ENCODE data around the gene CORO7.

The CORO7 gene

DNA sequence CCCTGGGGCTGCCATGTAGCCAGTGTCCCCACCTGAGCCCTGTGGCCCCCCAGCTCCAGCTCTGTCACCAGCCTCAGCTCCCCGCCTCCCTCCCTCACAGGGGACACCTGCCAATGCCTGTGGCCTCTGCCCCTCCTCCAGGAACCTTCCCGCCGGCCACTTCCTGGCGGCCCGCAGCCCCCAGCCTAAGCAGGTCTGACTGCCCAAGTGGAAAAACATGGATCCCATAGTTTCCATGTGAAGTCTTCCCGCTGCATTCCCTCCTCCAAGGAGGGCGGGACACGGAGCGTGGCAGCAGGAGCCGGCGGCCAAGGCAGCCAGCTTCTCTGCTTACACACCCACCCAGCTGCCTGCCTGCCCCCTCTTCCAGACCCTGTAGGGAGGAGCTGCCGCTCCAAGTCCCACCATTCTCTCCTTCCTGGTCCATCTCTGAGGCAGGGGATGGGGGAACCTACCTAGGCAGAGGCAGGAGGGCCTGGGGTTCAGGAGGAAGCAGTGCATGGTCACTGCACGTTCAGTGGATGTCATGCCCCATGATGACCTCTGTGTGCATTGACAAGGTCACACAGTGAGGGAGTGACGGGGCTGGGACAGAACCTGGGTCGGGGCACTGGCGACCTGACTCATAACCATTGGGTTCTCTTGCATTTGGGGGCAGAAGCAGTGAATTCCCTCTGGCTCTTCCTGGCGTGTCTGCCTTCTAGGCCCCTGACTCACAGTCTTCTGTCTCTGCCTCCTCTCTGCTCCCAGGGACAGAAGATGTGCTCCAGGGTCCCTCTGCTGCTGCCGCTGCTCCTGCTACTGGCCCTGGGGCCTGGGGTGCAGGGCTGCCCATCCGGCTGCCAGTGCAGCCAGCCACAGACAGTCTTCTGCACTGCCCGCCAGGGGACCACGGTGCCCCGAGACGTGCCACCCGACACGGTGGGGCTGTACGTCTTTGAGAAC, 36.0 kb downstream of the CORO7 start:
- TF ChIP-seq POLR2A (IDR thresholded peaks at IDR 0.05; ENCODE audit: low read length): no peak
- no peak for TF ChIP-seq GATA1 (IDR thresholded peaks at IDR 0.05; ENCODE audit: low read depth, low read length)
- DNase-seq: no peak

DNA sequence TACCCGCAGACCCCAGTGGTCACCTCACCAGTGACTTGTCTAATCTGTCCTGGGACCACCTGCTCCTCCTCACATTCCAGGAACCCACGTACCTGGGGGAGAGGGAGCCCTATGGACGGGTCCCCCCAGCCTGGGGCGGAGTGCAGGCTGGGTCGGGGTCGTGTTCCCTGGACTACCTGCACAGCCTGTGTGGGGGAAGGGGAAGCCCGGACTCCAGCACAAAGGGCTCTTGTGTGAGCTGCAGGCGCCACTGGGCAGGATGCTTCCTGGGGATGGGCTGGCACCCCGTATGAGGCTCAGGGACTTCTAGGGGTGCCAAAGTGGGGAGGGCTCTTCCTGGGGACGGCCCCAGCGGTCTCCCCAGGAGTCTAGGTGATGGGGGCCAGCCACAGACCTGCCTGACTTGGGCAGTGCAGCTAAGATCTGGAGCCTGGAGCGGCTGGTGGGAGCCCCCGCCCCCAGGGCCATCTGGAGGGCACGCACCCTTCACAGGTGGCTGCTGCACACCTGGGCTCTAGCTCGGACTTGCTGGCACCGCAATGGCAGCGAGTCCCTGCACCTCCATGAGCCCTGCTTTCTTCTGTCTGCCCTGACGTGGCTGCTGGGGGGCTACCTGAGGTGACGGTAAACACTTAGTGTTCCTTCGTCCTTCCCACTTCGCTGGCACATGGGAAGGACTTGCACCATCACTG, 37.3 kb downstream of the CORO7 start:
- DNase-seq: no peak
- TF ChIP-seq GATA1 (IDR thresholded peaks at IDR 0.05; ENCODE audit: low read depth, low read length) (no peak), POLR2A (IDR thresholded peaks at IDR 0.05; ENCODE audit: low read length) (no peak)

DNA sequence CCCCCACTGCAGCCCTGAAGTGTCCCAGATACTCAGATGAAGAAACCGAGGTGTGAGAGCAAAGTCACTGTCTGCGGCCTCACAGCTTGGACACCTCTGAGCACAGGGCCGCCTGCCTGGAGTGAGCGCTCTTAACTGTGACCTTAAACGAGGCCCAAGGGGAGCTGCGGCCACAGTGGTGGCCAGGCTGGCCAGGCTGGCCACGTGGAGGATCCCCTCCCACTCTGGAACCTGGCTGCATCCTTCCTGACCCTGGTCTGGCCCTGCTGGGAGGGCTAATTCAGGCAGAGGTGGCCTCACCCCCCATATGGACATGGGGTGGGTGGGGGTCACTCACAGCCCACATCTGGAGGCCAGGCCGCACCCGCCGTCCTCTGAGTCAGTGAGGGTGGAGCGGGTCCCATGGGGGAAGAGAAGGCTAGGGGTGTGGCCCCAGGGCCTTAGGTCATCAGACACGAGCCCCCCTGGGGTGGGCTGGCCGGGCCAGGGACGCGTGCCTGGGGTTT, 38.2 kb downstream of the CORO7 start:
- DNase-seq: no peak
- no peak for TF ChIP-seq POLR2A (IDR thresholded peaks at IDR 0.05; ENCODE audit: low read length)
- no peak for TF ChIP-seq GATA1 (IDR thresholded peaks at IDR 0.05; ENCODE audit: low read depth, low read length)

DNA sequence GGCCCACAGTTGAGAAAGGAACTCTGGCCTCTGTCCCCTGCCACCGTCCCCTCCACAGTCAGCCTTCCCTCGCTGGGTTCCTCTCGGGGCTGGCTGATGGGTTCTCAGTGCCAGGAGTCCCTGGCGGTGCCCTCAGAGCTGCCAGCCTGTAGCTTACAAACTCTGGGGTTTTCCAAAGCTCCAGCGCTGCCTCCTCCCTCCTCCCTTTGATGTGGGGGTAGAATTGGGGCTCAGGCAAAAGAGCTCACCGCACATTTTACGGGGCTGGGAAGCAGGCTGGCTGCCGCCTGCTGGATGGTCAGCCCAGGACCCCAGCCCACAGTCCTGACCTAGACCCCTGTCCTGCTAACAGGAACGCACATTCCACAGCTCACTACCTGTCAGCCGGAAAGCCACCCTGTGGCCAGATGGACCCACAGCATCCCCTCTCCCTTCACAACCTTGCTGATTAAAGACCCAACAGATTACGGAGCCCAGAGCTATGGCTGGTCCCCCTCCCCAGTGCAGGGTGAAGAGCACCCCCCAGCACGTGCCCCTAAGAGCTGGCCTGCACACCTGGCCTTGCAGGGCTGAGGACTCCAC, 38.7 kb downstream of the CORO7 start:
- TF ChIP-seq POLR2A (IDR thresholded peaks at IDR 0.05; ENCODE audit: low read length): no peak
- no peak for TF ChIP-seq GATA1 (IDR thresholded peaks at IDR 0.05; ENCODE audit: low read depth, low read length)
- no peak for DNase-seq

DNA sequence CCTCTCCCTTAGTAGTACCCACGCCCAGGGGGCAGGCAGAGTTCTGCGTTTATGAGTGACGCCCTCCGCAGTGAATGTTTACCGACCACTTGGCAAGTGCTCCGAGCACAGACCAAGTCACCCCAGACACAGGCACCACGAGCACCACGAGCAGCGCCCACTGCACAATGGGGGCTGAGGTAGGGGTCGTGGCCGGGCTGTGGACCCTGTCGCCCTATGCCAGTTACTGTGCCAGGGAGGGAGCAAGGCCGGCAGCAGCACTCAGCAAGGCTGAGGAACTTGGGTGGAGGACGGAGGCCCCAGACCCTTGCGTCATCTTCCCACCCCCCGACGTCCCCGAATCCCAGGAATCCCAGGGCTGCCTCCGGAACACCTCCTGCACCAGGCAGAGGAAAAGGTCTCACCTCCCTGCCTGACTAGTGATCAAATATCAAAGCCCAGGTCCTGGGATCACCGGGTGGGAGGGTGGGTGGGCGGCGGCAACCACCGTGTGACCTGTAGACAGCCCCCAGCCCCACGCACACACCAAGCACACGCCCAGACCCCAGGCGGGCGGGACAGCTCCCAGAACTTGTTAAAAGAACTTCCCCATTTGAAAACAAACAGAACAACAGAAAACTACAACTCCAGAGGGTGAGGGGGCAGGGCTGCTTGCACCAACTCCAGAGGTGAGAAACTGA, 39.4 kb downstream of the CORO7 start:
- TF ChIP-seq POLR2A (IDR thresholded peaks at IDR 0.05; ENCODE audit: low read length) (no peak), GATA1 (IDR thresholded peaks at IDR 0.05; ENCODE audit: low read depth, low read length) (no peak)
- no peak for DNase-seq

DNA sequence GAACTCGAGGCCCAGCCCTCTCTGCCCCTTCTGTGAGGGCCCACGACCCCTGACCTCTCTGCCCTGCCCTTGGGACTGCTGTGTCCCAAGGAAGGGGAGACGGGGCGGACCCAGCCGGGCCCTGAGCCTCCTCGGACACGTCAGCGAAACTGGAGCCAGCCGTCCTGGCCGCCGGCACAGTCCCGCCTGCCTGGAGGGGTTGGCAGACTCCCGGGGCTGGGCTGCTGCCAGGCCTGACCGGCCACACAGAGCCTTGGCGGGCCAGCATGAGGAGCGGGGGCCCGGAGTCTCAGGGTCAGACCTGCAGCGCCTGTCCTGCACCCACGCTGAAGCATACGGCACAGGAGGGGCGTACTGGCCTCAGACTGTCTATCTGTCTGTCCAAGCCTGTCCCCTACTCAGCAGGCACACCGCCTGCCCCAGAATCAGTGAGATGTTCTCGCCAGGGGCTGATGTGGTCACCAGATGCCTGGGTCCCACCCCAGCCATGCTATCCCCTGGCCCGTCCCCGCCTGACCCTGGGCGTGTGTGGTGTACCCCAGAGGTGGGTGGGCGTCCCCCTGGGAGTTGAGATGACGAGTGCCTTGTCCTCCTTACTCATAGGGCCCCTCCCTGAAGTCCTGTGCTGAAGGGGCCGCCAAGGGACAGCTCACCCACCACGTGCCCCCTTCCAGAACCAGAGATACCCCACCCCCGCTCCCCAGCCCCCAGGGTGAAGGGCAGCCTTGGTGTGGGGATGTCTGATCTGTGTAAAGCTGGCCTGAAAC, 40.1 kb downstream of the CORO7 start:
- TF ChIP-seq POLR2A (IDR thresholded peaks at IDR 0.05; ENCODE audit: low read length) (no peak), GATA1 (IDR thresholded peaks at IDR 0.05; ENCODE audit: low read depth, low read length) (no peak)
- no peak for DNase-seq

DNA sequence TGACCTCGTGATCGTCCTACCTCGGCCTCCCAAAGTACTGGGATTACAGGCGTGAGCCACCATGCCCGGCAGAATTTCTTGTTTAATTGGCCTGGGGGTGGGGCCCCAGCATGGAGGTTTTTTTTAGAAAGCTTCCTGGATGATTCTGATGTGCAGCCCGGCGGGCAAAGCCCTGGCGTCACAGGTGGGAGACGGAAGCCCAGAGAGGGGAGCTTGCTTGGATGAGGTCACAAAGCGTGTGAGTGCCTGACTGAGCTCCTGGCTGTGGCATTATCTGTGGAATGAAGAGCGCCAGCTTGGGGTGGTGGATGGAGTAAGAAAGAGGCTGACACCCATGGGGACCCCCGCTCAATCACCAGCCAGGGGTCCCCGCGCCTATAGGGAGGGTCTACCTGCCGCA, 40.7 kb downstream of the CORO7 start:
- no peak for DNase-seq
- TF ChIP-seq GATA1 (IDR thresholded peaks at IDR 0.05; ENCODE audit: low read depth, low read length) (no peak), POLR2A (IDR thresholded peaks at IDR 0.05; ENCODE audit: low read length) (no peak)

DNA sequence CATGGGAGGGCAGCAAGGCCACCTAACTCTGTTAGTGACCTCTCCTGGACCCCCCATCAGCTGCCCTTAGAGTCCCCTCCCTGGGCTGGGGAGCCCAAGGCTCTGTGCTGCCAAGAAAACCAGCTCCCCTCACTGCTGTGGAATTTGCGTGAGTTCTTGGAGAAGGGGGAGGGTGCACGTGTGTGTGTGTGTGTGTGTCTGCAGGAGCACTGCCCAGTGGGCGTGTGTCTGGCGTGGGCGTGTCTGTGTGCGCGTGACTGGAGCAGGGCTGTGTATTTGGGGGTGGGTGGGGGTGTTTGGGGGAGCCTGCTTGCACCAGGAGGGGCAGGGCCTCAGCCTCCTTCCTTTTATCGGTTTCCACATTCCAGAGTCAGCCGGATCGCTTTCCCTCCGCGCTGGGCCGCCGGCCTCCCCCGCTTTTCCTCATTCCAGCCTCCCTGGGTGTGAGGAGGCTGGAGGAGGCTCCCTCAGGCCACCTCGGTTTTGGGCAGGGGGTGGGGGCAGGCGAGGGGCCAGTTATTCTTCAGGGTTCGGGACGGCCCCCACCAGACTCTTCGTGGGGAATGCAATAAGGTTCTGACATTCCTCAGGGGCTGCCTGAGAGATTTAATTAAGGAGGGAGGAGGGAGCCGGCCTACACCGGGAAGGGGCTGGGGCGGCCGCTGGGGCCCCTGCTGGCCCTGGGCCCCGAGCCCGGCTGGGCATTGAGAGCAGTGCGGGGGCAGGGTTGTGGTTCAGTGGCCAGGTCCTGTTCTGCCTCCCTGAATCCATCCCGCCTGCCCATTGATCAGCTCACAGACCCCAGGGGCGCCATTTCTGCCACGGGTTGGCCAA, 42.3 kb downstream of the CORO7 start:
- peak; percentile 54 to 56 for DNase-seq
- TF ChIP-seq POLR2A (IDR thresholded peaks at IDR 0.05; ENCODE audit: low read length): no peak
- no peak for TF ChIP-seq GATA1 (IDR thresholded peaks at IDR 0.05; ENCODE audit: low read depth, low read length)

DNA sequence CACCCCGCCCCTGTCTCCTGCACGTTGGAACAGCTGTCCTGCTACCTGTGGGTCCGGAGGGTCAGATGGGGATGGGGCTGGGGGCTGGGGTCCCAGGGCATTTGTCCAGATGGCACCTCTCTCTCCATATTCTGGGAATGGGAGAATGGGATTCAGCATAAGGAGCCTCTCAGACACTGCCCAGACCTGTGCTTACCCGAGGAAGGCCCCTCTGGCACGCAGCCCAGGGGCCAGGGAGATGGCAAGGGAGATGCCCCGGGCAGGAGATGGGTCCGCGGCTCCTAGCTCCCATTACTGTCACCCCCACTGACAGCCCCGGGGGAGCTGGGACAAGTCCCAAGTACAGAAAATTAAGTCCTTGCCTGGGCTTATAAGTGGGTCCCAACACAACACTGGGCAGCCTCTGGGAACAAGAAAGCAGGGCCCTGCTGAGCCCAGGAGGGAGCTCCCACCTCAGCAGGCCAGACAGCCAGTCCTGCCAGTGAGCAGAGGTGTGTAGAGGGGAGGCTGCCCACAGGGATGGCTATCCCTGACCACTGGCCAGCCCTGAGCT, 43.0 kb downstream of the CORO7 start:
- DNase-seq: peak in 1 of 2 experiments; percentile 36
- TF ChIP-seq POLR2A (IDR thresholded peaks at IDR 0.05; ENCODE audit: low read length) (no peak), GATA1 (IDR thresholded peaks at IDR 0.05; ENCODE audit: low read depth, low read length) (no peak)

DNA sequence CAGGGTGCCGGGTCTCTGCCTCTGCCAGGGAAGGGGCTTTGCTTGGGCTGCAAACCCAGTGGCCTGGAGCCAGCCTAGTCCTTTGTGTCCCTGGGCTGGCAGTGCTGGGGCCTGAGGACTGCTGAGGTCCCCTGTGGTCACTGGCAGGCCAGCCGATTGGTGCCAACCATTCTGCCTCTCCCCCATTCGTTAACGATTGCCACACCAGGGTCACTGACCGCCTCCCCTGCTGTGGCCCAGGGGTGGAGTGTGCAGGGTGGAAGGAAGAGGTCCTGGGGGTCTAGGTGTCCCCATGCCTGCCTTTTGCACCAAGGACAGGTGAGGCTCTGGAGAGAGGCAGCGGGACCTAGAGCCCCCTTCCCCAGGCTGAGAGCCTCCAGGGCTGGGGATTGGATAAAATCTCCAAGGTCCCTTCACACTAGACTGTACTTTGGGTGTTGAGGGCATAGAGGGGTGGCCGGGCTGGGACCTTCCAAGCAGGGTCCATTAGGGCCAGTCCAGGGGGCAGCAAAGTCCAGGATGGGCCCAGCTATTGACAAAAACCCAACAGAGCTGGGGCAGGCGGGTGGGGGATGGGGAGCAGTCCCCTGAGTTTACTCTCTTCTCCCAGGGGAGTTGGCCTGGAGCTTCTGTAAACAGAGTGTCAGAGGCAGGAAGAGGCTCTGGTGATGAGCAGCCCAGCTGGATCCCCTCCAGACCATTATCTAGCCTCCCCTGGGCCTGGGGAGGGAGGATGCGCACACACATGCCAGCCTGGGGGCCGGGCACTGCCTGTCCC, 43.6 kb downstream of the CORO7 start:
- no peak for DNase-seq
- TF ChIP-seq POLR2A (IDR thresholded peaks at IDR 0.05; ENCODE audit: low read length) (no peak), GATA1 (IDR thresholded peaks at IDR 0.05; ENCODE audit: low read depth, low read length) (no peak)

DNA sequence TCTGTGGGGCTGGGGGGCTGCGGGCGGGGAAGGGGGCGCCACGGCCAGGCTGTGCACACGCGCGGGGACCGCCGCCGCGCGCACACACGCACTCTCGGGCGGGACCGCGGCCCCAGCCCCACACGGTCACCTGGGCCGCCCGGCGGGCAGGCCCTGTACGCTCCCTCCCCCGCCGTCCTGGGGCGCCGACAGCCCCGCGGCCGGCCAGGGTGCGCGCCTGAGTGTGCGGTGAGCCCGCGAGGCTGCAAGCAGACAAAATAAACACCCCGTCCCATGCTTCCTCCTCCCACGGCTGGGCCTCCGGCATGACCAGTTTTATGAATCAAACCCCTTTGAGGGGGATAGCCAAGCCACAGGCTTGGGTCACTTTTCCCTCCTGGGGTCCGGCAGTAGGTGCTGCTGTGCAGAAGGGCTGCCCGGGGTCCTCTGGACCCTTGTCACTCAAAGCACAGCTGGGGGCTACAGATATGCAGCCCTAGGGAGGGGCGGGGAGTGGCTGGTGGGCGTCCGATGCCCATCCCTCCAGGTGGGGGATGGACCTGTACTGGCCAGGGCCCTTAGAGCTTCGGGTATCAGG, 44.3 kb downstream of the CORO7 start:
- TF ChIP-seq GATA1 (IDR thresholded peaks at IDR 0.05; ENCODE audit: low read depth, low read length) (no peak), POLR2A (IDR thresholded peaks at IDR 0.05; ENCODE audit: low read length) (peak; percentile 16)
- peak; percentile 49 to 53 for DNase-seq

Measured in erythroblast (primary cell).